ENCODE measurements around the gene MYO16.

GRCh38 chr13:108981407-108981806 lies 352.0 kb downstream of the MYO16 start:
- TF ChIP-seq CTCF (IDR thresholded peaks at IDR 0.05) (no peak), POLR2A (IDR thresholded peaks at IDR 0.05) (no peak)
